Stomach (tissue), 9 donors: ENCODE measurements around the gene MISP. TPM values are rescaled to one million over a fixed set of nuclear protein-coding genes. Genes with fewer than 3 reads are reported as not detected.

Experiments
- DNase-seq, 2 donors: peaks; one replicate each; pipeline versions ENCODE4 v3.0.0 to v3.0.0-alpha.2; 2013 to 2019
- H3K27ac ChIP-seq, 5 donors: fragments of 200-600 bp in 4 of 5; sonication (generic) in 4 of 5; one replicate each; pipeline ENCODE4 v1.5.1; 2013 to 2019; ENCODE audit warnings: mild to moderate bottlenecking in 1 of 5, moderate library complexity in 1 of 5
- H3K27me3 ChIP-seq, 3 donors: fragments of 200-600 bp; sonication (generic); one replicate each; pipeline ENCODE4 v1.5.1; 2017 to 2019; ENCODE audit warnings: mixed run types in 1 of 3
- H3K36me3 ChIP-seq, 4 donors: fragments of 200-600 bp; sonication (generic); 1 replicate in 3 of 4; 2 replicates in 1 of 4; pipeline ENCODE4 v1.5.1; 2016 to 2019
- H3K4me1 ChIP-seq, 4 donors: fragments of 200-600 bp; sonication (generic); one replicate each; pipeline ENCODE4 v1.5.1; 2016 to 2019
- H3K4me3 ChIP-seq, 4 donors: fragments of 200-600 bp; sonication (generic) in 3 of 4; one replicate each; pipeline ENCODE4 v1.5.1; 2016 to 2019; ENCODE audit warnings: mild to moderate bottlenecking in 1 of 4
- H3K9me3 ChIP-seq, 4 donors: fragments of 200-600 bp; sonication (generic); one replicate each; pipeline ENCODE4 v1.5.1; 2016 to 2019
- EP300 ChIP-seq: sonication (generic); formaldehyde crosslinking; IDR thresholded peaks from one replicate; pipeline ENCODE4 v1.6.1; 2017; ENCODE audit warnings: antibody characterized with exemption
- POLR2A ChIP-seq, 4 donors: fragments of 450-650 bp; IDR thresholded peaks; one replicate each; pipeline ENCODE4 v1.6.1; 2016; ENCODE audit warnings: antibody characterized with exemption in 4 of 4, control low read depth in 2 of 4, mild to moderate bottlenecking in 1 of 4, moderate library complexity in 1 of 4
- POLR2AphosphoS5 ChIP-seq, 3 donors: sonication (generic); formaldehyde crosslinking; IDR thresholded peaks; one replicate each; pipeline ENCODE4 v1.6.1; 2016; ENCODE audit warnings: antibody characterized with exemption in 3 of 3
- WGBS, 5 donors: extraction: QIAGEN DNeasy Blood & Tissue Kit in 3 of 5; methylation state at CpG; one replicate each; pipeline versions ENCODE4 v1.1.5 to v1.1.7; 2013 to 2018; 5-methylcytosine and 5-hydroxymethylcytosine counted together
- intact Hi-C: fragments of 100-400 bp; cut with DNase I; formaldehyde crosslinking; loops from one replicate; pipeline ENCODE4 v1.15.1; 2023; ENCODE audit warnings: low total_unique reads
- polyA plus RNA-seq, 3 donors: library from polyadenylated mRNA; stranded (reverse); fragments of 200-250 nt; gene quantifications; one replicate each; pipeline ENCODE4 v1.2.3, GENCODE V29; 2013
- total RNA-seq, 5 donors: library from RNA; depleted of rRNA; stranded (reverse); fragments of >200 nt; gene quantifications; one replicate each; pipeline versions ENCODE4 v1.1.0 to v1.2.3, GENCODE V29; 2014 to 2016
- TF ChIP-seq, protein P1 (sequence below), 7 experiments: fragments of 450-650 bp in 4 of 7; fragments of 200-600 bp in 3 of 7; sonication (generic) in 3 of 7; IDR thresholded peaks; one replicate each; pipeline ENCODE4 v1.5.1; 2016 to 2019; ENCODE audit warnings: antibody characterized with exemption in 7 of 7, control low read depth in 2 of 7, mild to moderate bottlenecking in 1 of 7
- donor health status: healthy with polysubstance abuse.
- donor health status: Bipolar disorder and iron deficiency.
- donor health status: healthy.

The MISP gene
- total and polyA plus RNA-seq, 8 donors = 2.1 to 149 (median 12.7) TPM

DNA sequence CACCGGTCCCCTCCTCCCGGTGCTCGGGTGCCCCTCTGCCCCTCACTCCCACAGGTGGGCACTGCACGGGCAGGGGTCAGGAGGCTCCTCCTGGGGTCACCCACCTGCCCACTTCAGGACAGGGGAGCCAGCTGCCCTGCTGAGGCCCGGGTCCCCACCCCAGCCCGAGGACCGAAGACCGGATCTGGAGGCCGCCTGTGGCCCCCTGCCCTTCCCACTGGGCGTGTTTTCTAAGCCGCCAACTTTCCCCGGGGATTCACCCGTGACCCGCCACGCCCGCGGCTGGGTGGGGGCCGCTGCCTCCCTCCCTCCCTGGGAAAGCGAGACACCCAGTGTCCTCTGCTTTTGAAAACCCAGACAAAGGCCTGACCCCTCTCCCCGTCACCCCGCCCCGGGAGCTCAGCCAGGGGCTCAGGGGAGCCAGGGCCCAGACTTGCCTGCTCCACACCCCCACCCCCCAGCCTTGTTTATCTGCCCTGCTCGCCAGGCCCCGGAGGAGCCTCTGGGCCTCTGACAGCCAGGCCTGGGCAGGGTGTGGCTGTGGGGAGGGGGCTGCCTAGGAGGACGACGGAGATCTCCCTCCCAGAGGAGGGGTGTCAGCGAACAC lies 40.8 kb upstream of the MISP start:
- peak in 1 of 2 donors; percentile 58 for DNase-seq
- peak overlapping the region; percentile 61 to 76 (median 64) for H3K4me3 ChIP-seq
- TF ChIP-seq EP300 (no peak), POLR2A (IDR thresholded peaks at IDR 0.05) (no peak), POLR2AphosphoS5 (IDR thresholded peaks at IDR 0.05) (no peak)
- TF ChIP-seq, protein P1, sequence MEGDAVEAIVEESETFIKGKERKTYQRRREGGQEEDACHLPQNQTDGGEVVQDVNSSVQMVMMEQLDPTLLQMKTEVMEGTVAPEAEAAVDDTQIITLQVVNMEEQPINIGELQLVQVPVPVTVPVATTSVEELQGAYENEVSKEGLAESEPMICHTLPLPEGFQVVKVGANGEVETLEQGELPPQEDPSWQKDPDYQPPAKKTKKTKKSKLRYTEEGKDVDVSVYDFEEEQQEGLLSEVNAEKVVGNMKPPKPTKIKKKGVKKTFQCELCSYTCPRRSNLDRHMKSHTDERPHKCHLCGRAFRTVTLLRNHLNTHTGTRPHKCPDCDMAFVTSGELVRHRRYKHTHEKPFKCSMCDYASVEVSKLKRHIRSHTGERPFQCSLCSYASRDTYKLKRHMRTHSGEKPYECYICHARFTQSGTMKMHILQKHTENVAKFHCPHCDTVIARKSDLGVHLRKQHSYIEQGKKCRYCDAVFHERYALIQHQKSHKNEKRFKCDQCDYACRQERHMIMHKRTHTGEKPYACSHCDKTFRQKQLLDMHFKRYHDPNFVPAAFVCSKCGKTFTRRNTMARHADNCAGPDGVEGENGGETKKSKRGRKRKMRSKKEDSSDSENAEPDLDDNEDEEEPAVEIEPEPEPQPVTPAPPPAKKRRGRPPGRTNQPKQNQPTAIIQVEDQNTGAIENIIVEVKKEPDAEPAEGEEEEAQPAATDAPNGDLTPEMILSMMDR (IDR thresholded peaks at IDR 0.05) = no peak
- peaks cover 0 to 35% (median 29%) of the 10 kb centered on the region in 4 donors for H3K4me1 ChIP-seq
- intact Hi-C loops = no loop called here
- peaks cover 0 to 2% (median 0%) of the 10 kb centered on the region in 4 donors for H3K9me3 ChIP-seq
- peaks cover 0 to 41% (median 15%) of the 10 kb centered on the region in 3 donors for H3K27me3 ChIP-seq
- WGBS, 5 donors = 3 to 27% (median 14%) methylated on average over 23 to 27 of the region's 27 CpGs
- H3K36me3 ChIP-seq = peaks cover 0 to 1% (median 0%) of the 10 kb centered on the region in 4 donors
- peak overlapping the region; percentile 48 to 84 (median 63) for H3K27ac ChIP-seq

- peaks cover 0 to 35% (median 29%) of the 10 kb centered on the region in 4 donors for H3K4me1 ChIP-seq
- H3K9me3 ChIP-seq = peaks cover 0 to 9% (median 3%) of the 10 kb centered on the region in 4 donors
- H3K27ac ChIP-seq = peak overlapping the region in 3 of 5 donors; percentile 63 to 84 (median 73)
- H3K36me3 ChIP-seq = peaks cover 0 to 7% (median 0%) of the 10 kb centered on the region in 4 donors
- 62 to 74% (median 66%) methylated on average over 20 to 21 of the region's 21 CpGs for WGBS, 5 donors
- TF ChIP-seq POLR2A (IDR thresholded peaks at IDR 0.05) = no peak
- H3K4me3 ChIP-seq = peak overlapping the region in 3 of 4 donors; percentile 61 to 68 (median 61)
- intact Hi-C loops = no loop called here
- peaks cover 0 to 36% (median 15%) of the 10 kb centered on the region in 3 donors for H3K27me3 ChIP-seq
- no peak for DNase-seq
Observed at GRCh38 chr19:710767-711166, 40.1 kb upstream of the MISP start.

- no peak overlapping the region for H3K4me3 ChIP-seq
- intact Hi-C loops = no loop called here
- peaks cover 0 to 36% (median 15%) of the 10 kb centered on the region in 3 donors for H3K27me3 ChIP-seq
- peak overlapping the region in 3 of 5 donors; percentile 63 to 84 (median 73) for H3K27ac ChIP-seq
- H3K9me3 ChIP-seq = peaks cover 0 to 10% (median 3%) of the 10 kb centered on the region in 4 donors
- H3K36me3 ChIP-seq = peaks cover 0 to 7% (median 0%) of the 10 kb centered on the region in 4 donors
- DNase-seq = no peak
- H3K4me1 ChIP-seq = peaks cover 0 to 35% (median 29%) of the 10 kb centered on the region in 4 donors
- 72 to 83% (median 78%) methylated on average over 8 of the region's 8 CpGs for WGBS, 5 donors
- TF ChIP-seq EP300 = no peak
- TF ChIP-seq, protein P1 (IDR thresholded peaks at IDR 0.05) = no peak
- TF ChIP-seq POLR2A (IDR thresholded peaks at IDR 0.05) = no peak
- no peak for TF ChIP-seq POLR2AphosphoS5 (IDR thresholded peaks at IDR 0.05)
Observed at GRCh38 chr19:711254-711653, 39.7 kb upstream of the MISP start.

DNA sequence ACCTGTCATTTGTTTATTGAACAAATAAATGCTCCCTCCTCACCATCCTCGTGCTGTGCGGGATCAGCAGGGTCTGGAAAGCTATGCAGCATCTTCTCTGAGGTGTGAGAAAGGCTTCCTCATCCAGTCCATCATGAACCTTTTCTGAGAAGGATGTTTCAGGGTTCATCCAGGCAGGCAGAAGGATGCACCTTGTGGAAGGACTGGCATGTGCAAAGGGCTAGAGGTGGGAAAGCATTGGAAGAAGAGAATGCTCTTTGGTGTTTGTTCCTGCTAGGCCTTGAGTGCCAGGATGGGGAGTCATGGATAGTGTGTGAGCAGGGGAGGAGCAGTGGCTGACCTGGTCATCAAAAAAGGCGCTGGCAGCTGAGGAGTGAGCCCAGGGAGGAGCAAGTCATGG lies 35.6 kb upstream of the MISP start:
- TF ChIP-seq, protein P1 (IDR thresholded peaks at IDR 0.05) = no peak
- TF ChIP-seq EP300 (no peak), POLR2AphosphoS5 (IDR thresholded peaks at IDR 0.05) (no peak), POLR2A (IDR thresholded peaks at IDR 0.05) (no peak)
- intact Hi-C loops = no loop called here

More for the DNA sequence above, 35.6 kb upstream of the MISP start:
- Histone ChIP-seq H3K4me1 (peaks cover 10 to 25% (median 18%) of the 10 kb centered on the region in 4 donors), H3K27me3 (peaks cover 0 to 41% (median 21%) of the 10 kb centered on the region in 3 donors), H3K27ac (no peak overlapping the region), H3K9me3 (peaks cover 0 to 10% (median 3%) of the 10 kb centered on the region in 4 donors), H3K36me3 (peaks cover 0 to 7% (median 0%) of the 10 kb centered on the region in 4 donors), H3K4me3 (no peak overlapping the region)
- WGBS, 5 donors = 90 to 95% (median 93%) methylated on average over 3 of the region's 3 CpGs
- no peak for DNase-seq
